ENCODE data around the gene GNA12.
"Not testable (repeated sequence)": the region's sequence is repeated elsewhere in the genome, so short reads cannot be mapped to it uniquely, and the experiment has no call there.

Gene GNA12

GRCh38 chr7:2775376-2775775 is 68.7 kb downstream of the GNA12 start:
- DNase-seq: no peak

- DNase-seq: no peak
These were observed 69.2 kb downstream of the GNA12 start for GRCh38 chr7:2774935-2775334.

GRCh38 chr7:2774280-2774679 is 69.8 kb downstream of the GNA12 start:
- DNase-seq: no peak

GRCh38 chr7:2773608-2774007 is 70.5 kb downstream of the GNA12 start:
- DNase-seq: no peak

- DNase-seq: no peak
These were observed 72.8 kb downstream of the GNA12 start for GRCh38 chr7:2771274-2771731.

- DNase-seq: no peak
These were observed 79.5 kb downstream of the GNA12 start for GRCh38 chr7:2764621-2765020.

- DNase-seq: no peak
These were observed 80.5 kb downstream of the GNA12 start for GRCh38 chr7:2763597-2763996.

- DNase-seq: no peak
These were observed 82.2 kb downstream of the GNA12 start for GRCh38 chr7:2761801-2762497.

GRCh38 chr7:2761131-2761624 is 82.9 kb downstream of the GNA12 start:
- DNase-seq: no peak

- no peak for DNase-seq
These were observed 83.8 kb downstream of the GNA12 start for GRCh38 chr7:2760098-2760889.

- DNase-seq: no peak
These were observed 84.4 kb downstream of the GNA12 start for GRCh38 chr7:2759736-2760097.

- no peak for DNase-seq
These were observed 85.2 kb downstream of the GNA12 start for GRCh38 chr7:2758673-2759616.

- DNase-seq: peak; percentile 53 to 72
These were observed 86.0 kb downstream of the GNA12 start for GRCh38 chr7:2757904-2758672.

- no peak for DNase-seq
These were observed 86.7 kb downstream of the GNA12 start for GRCh38 chr7:2757361-2757903.

- DNase-seq: no peak
These were observed 88.6 kb downstream of the GNA12 start for GRCh38 chr7:2755531-2755930.

- no peak for DNase-seq
These were observed 89.2 kb downstream of the GNA12 start for GRCh38 chr7:2754912-2755311.

GRCh38 chr7:2754086-2754485 is 90.0 kb downstream of the GNA12 start:
- DNase-seq: no peak

- no peak for DNase-seq
These were observed 91.0 kb downstream of the GNA12 start for GRCh38 chr7:2753148-2753547.

- no peak for DNase-seq
These were observed 93.0 kb downstream of the GNA12 start for GRCh38 chr7:2751086-2751485.

GRCh38 chr7:2750004-2750407 is 94.1 kb downstream of the GNA12 start:
- DNase-seq: no peak

- DNase-seq: not testable (repeated sequence)
These were observed 95.4 kb downstream of the GNA12 start for GRCh38 chr7:2748684-2749083.
